ENCODE results near the gene CASQ2. TPM values are rescaled to one million over a fixed set of nuclear protein-coding genes. Genes with fewer than 3 reads are reported as not detected.

CASQ2 gene
- polyA plus RNA-seq, 2 of the 4 experiments (the other 2 are of a cell fraction), result not detected

DNA sequence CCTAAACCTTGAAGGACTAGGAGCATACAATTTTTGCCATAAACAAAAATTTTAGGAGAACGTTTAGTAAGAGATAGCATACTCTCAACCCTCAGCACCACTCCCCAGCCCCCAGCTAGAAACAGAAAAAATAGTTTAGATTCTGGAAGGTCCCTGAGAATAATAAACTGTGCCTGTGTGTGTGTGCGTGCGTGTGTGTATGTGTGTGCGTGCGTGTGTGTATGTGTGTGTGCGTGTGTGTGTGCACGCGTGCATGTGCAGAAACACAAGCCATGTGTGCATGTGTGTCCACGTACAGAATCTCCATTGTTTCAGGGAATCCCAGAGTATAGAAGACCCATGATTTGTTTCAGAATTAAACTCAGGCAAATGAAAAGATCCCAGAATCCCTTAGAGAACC, 62.6 kb downstream of the CASQ2 start:
- H3K4me2 ChIP-seq, result no peak overlapping the region
- ATAC-seq (no peak), FAIRE-seq (no peak), DNase-seq (ENCODE audit: low read depth in 1 of 2, low spot score in 1 of 2) (no peak)
- POLR2A ChIA-PET, result interaction anchor here (0.7 kb wide), 1 partner anchor 66 kb away, joined by 3 read pairs; no protein-coding TSS in a partner anchor
- no peak overlapping the region for H3K4me3 ChIP-seq
- no peaks in the 10 kb centered on the region for H3K9me3 ChIP-seq
- TF ChIP-seq, protein P1, sequence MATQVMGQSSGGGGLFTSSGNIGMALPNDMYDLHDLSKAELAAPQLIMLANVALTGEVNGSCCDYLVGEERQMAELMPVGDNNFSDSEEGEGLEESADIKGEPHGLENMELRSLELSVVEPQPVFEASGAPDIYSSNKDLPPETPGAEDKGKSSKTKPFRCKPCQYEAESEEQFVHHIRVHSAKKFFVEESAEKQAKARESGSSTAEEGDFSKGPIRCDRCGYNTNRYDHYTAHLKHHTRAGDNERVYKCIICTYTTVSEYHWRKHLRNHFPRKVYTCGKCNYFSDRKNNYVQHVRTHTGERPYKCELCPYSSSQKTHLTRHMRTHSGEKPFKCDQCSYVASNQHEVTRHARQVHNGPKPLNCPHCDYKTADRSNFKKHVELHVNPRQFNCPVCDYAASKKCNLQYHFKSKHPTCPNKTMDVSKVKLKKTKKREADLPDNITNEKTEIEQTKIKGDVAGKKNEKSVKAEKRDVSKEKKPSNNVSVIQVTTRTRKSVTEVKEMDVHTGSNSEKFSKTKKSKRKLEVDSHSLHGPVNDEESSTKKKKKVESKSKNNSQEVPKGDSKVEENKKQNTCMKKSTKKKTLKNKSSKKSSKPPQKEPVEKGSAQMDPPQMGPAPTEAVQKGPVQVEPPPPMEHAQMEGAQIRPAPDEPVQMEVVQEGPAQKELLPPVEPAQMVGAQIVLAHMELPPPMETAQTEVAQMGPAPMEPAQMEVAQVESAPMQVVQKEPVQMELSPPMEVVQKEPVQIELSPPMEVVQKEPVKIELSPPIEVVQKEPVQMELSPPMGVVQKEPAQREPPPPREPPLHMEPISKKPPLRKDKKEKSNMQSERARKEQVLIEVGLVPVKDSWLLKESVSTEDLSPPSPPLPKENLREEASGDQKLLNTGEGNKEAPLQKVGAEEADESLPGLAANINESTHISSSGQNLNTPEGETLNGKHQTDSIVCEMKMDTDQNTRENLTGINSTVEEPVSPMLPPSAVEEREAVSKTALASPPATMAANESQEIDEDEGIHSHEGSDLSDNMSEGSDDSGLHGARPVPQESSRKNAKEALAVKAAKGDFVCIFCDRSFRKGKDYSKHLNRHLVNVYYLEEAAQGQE (IDR thresholded peaks at IDR 0.05), result no peak
- TF ChIP-seq EHMT2 (IDR thresholded peaks at IDR 0.05; ENCODE audit: low read depth) (no peak), FOSL2 (IDR thresholded peaks at IDR 0.05) (no peak), FOSL2 (CRISPR knock-in tag; IDR thresholded peaks at IDR 0.05) (no peak), RAD21 (conservative IDR thresholded peaks at IDR 0.05 in 1 of 2, IDR thresholded peaks at IDR 0.05 in 1 of 2) (no peak), ZFP36 (IDR thresholded peaks at IDR 0.05; ENCODE audit: borderline replicate concordance, partially characterized antibody) (no peak), PHF8 (IDR thresholded peaks at IDR 0.05; ENCODE audit: borderline replicate concordance, low read depth) (no peak), MAZ (IDR thresholded peaks at IDR 0.05; ENCODE audit: borderline replicate concordance, low read depth, low read length) (no peak)
- TF ChIP-seq, protein P2, sequence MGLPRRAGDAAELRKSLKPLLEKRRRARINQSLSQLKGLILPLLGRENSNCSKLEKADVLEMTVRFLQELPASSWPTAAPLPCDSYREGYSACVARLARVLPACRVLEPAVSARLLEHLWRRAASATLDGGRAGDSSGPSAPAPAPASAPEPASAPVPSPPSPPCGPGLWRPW (IDR thresholded peaks at IDR 0.05), result no peak
- H3K4me1 ChIP-seq, result no peaks in the 10 kb centered on the region
- CTCF ChIA-PET, result interaction anchor here (0.7 to 3.7 kb wide), 14 partner anchors 10 to 568 kb away, joined by 3 to 29 read pairs (median 4); no protein-coding TSS in a partner anchor
- whole genome bisulfite sequencing (ENCODE audit: missing lambda C conversion rate), result 80% methylated on average over 9 of the region's 9 CpGs
- H3K27ac ChIP-seq, result no peak overlapping the region

DNA sequence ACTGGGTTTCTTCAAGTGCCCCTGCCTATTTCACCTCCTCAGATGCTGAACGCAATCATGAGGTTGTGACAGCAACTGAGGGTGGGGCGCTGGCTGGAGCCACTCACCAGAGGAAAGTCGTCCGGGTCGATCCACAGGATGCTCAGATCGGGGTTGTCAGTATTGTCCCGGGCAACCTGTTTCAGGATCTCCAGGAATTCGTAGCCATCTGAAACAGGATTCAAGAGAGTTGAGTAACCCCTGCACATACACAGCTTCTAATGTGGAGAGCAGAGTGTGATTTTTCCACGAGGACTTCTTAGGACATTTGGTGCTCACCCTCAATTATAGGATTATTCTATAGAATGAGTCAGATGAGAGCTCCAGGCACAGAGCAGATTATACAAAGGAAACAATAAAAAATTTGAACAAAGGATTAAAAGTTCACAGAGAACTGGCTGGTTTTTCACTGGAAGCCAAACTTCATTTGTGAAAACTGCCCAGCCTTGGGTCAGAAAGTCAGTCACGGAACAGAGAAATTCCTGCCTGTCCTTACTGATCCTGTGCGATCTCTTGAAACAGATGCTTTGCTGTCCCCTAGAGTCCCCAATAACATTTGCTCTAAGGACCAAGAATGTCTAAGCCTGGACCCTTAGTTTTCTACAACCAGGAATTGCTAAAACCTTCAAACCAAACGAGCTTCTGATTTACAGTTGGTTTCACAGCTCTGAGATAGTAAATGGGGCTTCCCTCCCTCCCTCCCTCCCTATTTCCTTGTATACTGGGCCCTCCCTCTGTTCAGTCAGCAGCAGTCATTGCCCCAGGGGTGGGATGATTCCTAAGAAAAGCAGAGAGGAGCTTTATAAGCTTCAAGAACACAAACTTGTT, 63.2 kb downstream of the CASQ2 start:
- H3K9me3 ChIP-seq, result no peaks in the 10 kb centered on the region
- TF ChIP-seq CEBPB (IDR thresholded peaks at IDR 0.05) (no peak), ZC3H11A (IDR thresholded peaks at IDR 0.05) (no peak), CBX8 (IDR thresholded peaks at IDR 0.05) (no peak), JUNB (IDR thresholded peaks at IDR 0.05) (no peak), CHD4 (IDR thresholded peaks at IDR 0.05; ENCODE audit: borderline replicate concordance) (no peak), KDM5A (IDR thresholded peaks at IDR 0.05) (no peak), HOXB5 (CRISPR knock-in tag; IDR thresholded peaks at IDR 0.05) (no peak), RFX5 (IDR thresholded peaks at IDR 0.05) (no peak), CBX2 (IDR thresholded peaks at IDR 0.05; ENCODE audit: borderline replicate concordance, low read depth) (no peak)
- TF ChIP-seq, protein P3, sequence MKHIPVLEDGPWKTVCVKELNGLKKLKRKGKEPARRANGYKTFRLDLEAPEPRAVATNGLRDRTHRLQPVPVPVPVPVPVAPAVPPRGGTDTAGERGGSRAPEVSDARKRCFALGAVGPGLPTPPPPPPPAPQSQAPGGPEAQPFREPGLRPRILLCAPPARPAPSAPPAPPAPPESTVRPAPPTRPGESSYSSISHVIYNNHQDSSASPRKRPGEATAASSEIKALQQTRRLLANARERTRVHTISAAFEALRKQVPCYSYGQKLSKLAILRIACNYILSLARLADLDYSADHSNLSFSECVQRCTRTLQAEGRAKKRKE (CRISPR knock-in tag; IDR thresholded peaks at IDR 0.05; ENCODE audit: low read depth), result no peak
- TF ChIP-seq, protein P1 (IDR thresholded peaks at IDR 0.05), result no peak
- TF ChIP-seq, protein P4, sequence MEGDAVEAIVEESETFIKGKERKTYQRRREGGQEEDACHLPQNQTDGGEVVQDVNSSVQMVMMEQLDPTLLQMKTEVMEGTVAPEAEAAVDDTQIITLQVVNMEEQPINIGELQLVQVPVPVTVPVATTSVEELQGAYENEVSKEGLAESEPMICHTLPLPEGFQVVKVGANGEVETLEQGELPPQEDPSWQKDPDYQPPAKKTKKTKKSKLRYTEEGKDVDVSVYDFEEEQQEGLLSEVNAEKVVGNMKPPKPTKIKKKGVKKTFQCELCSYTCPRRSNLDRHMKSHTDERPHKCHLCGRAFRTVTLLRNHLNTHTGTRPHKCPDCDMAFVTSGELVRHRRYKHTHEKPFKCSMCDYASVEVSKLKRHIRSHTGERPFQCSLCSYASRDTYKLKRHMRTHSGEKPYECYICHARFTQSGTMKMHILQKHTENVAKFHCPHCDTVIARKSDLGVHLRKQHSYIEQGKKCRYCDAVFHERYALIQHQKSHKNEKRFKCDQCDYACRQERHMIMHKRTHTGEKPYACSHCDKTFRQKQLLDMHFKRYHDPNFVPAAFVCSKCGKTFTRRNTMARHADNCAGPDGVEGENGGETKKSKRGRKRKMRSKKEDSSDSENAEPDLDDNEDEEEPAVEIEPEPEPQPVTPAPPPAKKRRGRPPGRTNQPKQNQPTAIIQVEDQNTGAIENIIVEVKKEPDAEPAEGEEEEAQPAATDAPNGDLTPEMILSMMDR (IDR thresholded peaks at IDR 0.05), result no peak
- CTCF ChIA-PET, result interaction anchor here (1.2 to 3.7 kb wide), 6 partner anchors 10 to 112 kb away, joined by 3 to 29 read pairs (median 10); no protein-coding TSS in a partner anchor
- ATAC-seq, result no peak
- no peak overlapping the region for H3K4me3 ChIP-seq
- 59% methylated on average over 11 of the region's 12 CpGs for WGBS (ENCODE audit: missing lambda C conversion rate)
- POLR2A ChIA-PET, result interaction anchor here (0.7 kb wide), 1 partner anchor 66 kb away, joined by 3 read pairs; no protein-coding TSS in a partner anchor
- no peak overlapping the region for H3K4me2 ChIP-seq
- no peak overlapping the region for H3K27ac ChIP-seq
- no peak for DNase-seq (ENCODE audit: low read depth in 1 of 2, low spot score in 1 of 2)
- H3K4me1 ChIP-seq, result no peaks in the 10 kb centered on the region
- FAIRE-seq, result no peak

Measured in A549 (cell line).